ENCODE measurements around the gene TRIM44. TPM values are rescaled to one million over a fixed set of nuclear protein-coding genes. Genes with fewer than 3 reads are reported as not detected.

Gene TRIM44
- total and polyA plus RNA-seq, 4 donors, result 3.7 to 15.1 (median 10.4) TPM

DNA sequence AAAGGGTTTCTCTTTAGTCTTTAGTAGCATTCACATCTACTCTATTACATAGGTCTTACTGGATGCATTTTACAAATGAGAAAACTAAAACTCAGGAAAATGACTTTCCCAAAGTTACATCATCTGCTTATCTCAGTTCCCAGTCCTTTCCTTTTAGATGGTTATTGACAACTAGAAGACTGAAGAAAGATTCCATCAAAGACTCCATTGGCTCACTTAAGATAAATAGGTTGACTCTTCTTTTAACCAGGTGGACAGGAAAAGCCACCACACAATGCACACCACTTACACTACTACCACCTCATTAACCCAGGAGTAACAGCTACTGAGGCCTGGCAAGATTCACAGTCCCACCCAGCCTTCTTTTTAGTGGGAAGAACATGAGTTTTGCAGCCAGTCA, 123.6 kb downstream of the TRIM44 start:
- TF ChIP-seq, protein P1, sequence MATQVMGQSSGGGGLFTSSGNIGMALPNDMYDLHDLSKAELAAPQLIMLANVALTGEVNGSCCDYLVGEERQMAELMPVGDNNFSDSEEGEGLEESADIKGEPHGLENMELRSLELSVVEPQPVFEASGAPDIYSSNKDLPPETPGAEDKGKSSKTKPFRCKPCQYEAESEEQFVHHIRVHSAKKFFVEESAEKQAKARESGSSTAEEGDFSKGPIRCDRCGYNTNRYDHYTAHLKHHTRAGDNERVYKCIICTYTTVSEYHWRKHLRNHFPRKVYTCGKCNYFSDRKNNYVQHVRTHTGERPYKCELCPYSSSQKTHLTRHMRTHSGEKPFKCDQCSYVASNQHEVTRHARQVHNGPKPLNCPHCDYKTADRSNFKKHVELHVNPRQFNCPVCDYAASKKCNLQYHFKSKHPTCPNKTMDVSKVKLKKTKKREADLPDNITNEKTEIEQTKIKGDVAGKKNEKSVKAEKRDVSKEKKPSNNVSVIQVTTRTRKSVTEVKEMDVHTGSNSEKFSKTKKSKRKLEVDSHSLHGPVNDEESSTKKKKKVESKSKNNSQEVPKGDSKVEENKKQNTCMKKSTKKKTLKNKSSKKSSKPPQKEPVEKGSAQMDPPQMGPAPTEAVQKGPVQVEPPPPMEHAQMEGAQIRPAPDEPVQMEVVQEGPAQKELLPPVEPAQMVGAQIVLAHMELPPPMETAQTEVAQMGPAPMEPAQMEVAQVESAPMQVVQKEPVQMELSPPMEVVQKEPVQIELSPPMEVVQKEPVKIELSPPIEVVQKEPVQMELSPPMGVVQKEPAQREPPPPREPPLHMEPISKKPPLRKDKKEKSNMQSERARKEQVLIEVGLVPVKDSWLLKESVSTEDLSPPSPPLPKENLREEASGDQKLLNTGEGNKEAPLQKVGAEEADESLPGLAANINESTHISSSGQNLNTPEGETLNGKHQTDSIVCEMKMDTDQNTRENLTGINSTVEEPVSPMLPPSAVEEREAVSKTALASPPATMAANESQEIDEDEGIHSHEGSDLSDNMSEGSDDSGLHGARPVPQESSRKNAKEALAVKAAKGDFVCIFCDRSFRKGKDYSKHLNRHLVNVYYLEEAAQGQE (IDR thresholded peaks at IDR 0.05), result no peak
- no peak for TF ChIP-seq ATF3 (IDR thresholded peaks at IDR 0.05)
- TF ChIP-seq HNF4A (conservative IDR thresholded peaks at IDR 0.05), result no peak
- no peak for TF ChIP-seq JUND (IDR thresholded peaks at IDR 0.05)
- TF ChIP-seq ZBTB33 (IDR thresholded peaks at IDR 0.05), result no peak
- TF ChIP-seq MAX (IDR thresholded peaks at IDR 0.05), result no peak
- no peak for TF ChIP-seq NR2F2 (IDR thresholded peaks at IDR 0.05)
- TF ChIP-seq, protein P2, sequence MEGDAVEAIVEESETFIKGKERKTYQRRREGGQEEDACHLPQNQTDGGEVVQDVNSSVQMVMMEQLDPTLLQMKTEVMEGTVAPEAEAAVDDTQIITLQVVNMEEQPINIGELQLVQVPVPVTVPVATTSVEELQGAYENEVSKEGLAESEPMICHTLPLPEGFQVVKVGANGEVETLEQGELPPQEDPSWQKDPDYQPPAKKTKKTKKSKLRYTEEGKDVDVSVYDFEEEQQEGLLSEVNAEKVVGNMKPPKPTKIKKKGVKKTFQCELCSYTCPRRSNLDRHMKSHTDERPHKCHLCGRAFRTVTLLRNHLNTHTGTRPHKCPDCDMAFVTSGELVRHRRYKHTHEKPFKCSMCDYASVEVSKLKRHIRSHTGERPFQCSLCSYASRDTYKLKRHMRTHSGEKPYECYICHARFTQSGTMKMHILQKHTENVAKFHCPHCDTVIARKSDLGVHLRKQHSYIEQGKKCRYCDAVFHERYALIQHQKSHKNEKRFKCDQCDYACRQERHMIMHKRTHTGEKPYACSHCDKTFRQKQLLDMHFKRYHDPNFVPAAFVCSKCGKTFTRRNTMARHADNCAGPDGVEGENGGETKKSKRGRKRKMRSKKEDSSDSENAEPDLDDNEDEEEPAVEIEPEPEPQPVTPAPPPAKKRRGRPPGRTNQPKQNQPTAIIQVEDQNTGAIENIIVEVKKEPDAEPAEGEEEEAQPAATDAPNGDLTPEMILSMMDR (IDR thresholded peaks at IDR 0.05; ENCODE audit: low read depth, low read length, missing input control), result no peak
- TF ChIP-seq YY1 (IDR thresholded peaks at IDR 0.05), result no peak
- TF ChIP-seq FOXA2 (IDR thresholded peaks at IDR 0.05), result no peak
- TF ChIP-seq RXRA (IDR thresholded peaks at IDR 0.05), result no peak
- no peak for TF ChIP-seq SP1 (IDR thresholded peaks at IDR 0.05)
- no peak for TF ChIP-seq EGR1 (IDR thresholded peaks at IDR 0.05; ENCODE audit: low read depth in 2 of 2)
- TF ChIP-seq RAD21 (IDR thresholded peaks at IDR 0.05), result no peak
- TF ChIP-seq TAF1 (conservative IDR thresholded peaks at IDR 0.05), result no peak
- TF ChIP-seq HNF4G (IDR thresholded peaks at IDR 0.05), result no peak
- no peak for TF ChIP-seq FOXA1 (IDR thresholded peaks at IDR 0.05)
- H3K9me3 ChIP-seq (ENCODE audit: control insufficient read depth in 4 of 4, low read length in 3 of 4), result no peaks in the 10 kb centered on the region
- no peaks in the 10 kb centered on the region for H3K27me3 ChIP-seq (ENCODE audit: control insufficient read depth in 4 of 4, insufficient read depth in 4 of 4, low read length in 3 of 4)
- no peaks in the 10 kb centered on the region for H3K36me3 ChIP-seq (ENCODE audit: control insufficient read depth in 4 of 4, insufficient read depth in 3 of 4, low read depth in 1 of 4, low read length in 3 of 4)
- no peak overlapping the region for H3K9ac ChIP-seq (ENCODE audit: low read depth in 1 of 2, low read length in 2 of 2)
- no peak for DNase-seq (ENCODE audit: low spot score)
- H3K4me1 ChIP-seq (ENCODE audit: control insufficient read depth in 4 of 4, insufficient read depth in 4 of 4, low read length in 3 of 4), result no peaks in the 10 kb centered on the region
- no peak overlapping the region for H3K4me3 ChIP-seq (ENCODE audit: low read depth in 1 of 3, low read length in 3 of 3)
- no peak overlapping the region for H3K27ac ChIP-seq (ENCODE audit: low read depth in 1 of 2, low read length in 2 of 2)

DNA sequence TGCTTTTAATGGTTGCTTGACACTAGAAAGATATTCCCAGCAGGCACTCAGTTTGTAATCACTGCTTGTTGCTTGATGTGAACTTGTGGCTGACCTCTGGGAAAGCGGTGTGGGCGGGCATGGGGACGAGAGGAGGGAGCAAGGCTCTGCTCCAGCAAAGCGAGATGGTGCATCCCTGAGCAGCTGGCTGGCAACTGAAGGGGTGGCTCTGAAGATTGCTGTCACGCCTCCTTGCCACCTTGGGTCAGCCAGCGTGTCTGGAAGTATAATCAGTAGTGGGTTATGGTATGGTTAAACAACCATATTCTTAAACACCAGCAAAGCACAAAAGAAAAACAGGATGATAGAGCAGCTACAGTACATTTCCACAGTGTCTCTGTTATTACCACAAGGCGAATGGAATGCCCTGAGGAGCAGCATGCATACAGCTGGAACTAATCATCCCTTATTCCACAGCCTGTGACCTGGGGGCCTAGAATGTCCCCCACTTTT, 124.5 kb downstream of the TRIM44 start:
- H3K4me1 ChIP-seq (ENCODE audit: control insufficient read depth in 4 of 4, insufficient read depth in 4 of 4, low read length in 3 of 4), result peaks cover 0 to under 1% (median 0%) of the 10 kb centered on the region in 4 donors
- no peak overlapping the region for H3K27ac ChIP-seq (ENCODE audit: low read depth in 1 of 2, low read length in 2 of 2)
- 93% methylated on average over 7 of the region's 7 CpGs for WGBS
- H3K9ac ChIP-seq (ENCODE audit: low read depth in 1 of 2, low read length in 2 of 2), result no peak overlapping the region
- H3K27me3 ChIP-seq (ENCODE audit: control insufficient read depth in 4 of 4, insufficient read depth in 4 of 4, low read length in 3 of 4), result no peaks in the 10 kb centered on the region
- no peaks in the 10 kb centered on the region for H3K36me3 ChIP-seq (ENCODE audit: control insufficient read depth in 4 of 4, insufficient read depth in 3 of 4, low read depth in 1 of 4, low read length in 3 of 4)
- no peaks in the 10 kb centered on the region for H3K9me3 ChIP-seq (ENCODE audit: control insufficient read depth in 4 of 4, low read length in 3 of 4)
- no peak for DNase-seq (ENCODE audit: low spot score)
- no peak overlapping the region for H3K4me3 ChIP-seq (ENCODE audit: low read depth in 1 of 3, low read length in 3 of 3)
- TF ChIP-seq RXRA (IDR thresholded peaks at IDR 0.05), result no peak
- TF ChIP-seq RAD21 (IDR thresholded peaks at IDR 0.05), result no peak
- no peak for TF ChIP-seq SP1 (IDR thresholded peaks at IDR 0.05)
- no peak for TF ChIP-seq GABPA (IDR thresholded peaks at IDR 0.05 in 1 of 2, conservative IDR thresholded peaks at IDR 0.05 in 1 of 2)
- no peak for TF ChIP-seq ATF3 (IDR thresholded peaks at IDR 0.05)
- no peak for TF ChIP-seq ZBTB33 (IDR thresholded peaks at IDR 0.05)
- TF ChIP-seq EGR1 (IDR thresholded peaks at IDR 0.05; ENCODE audit: low read depth in 2 of 2), result no peak
- no peak for TF ChIP-seq TAF1 (conservative IDR thresholded peaks at IDR 0.05)
- no peak for TF ChIP-seq JUND (IDR thresholded peaks at IDR 0.05)
- no peak for TF ChIP-seq FOXA1 (IDR thresholded peaks at IDR 0.05)
- TF ChIP-seq YY1 (IDR thresholded peaks at IDR 0.05), result no peak
- no peak for TF ChIP-seq NR2F2 (IDR thresholded peaks at IDR 0.05)
- TF ChIP-seq MAX (IDR thresholded peaks at IDR 0.05), result no peak
- TF ChIP-seq HNF4G (IDR thresholded peaks at IDR 0.05), result no peak
- TF ChIP-seq, protein P2 (IDR thresholded peaks at IDR 0.05; ENCODE audit: low read depth, low read length, missing input control), result no peak
- TF ChIP-seq FOXA2 (IDR thresholded peaks at IDR 0.05), result no peak
